H9 (cell line): ENCODE results near the gene PLPP7. TPM values are rescaled to one million over a fixed set of nuclear protein-coding genes. Genes with fewer than 3 reads are reported as not detected.
A peak's percentile ranks its signal among the peaks of the same experiment; 100 is the strongest.

Experiments used
- DNase-seq: peaks from one replicate; pipeline ENCODE4 v3.0.0-alpha.2; 2017
- H2AFZ ChIP-seq: one replicate; pipeline ENCODE4 v1.6.1; 2013; ENCODE audit warnings: mild to moderate bottlenecking, low read length, control low read depth, moderate library complexity
- H2AK5ac ChIP-seq: 2 replicates; pipeline ENCODE4 v1.6.1; 2013; ENCODE audit warnings: low read length, control low read depth, mixed read lengths; ENCODE audit not compliant: insufficient read length
- H2BK120ac ChIP-seq: one replicate; pipeline ENCODE4 v1.6.1; 2013; ENCODE audit warnings: low read depth, mild to moderate bottlenecking, low read length, control low read depth, inconsistent platforms; ENCODE audit not compliant: poor library complexity, severe bottlenecking
- H2BK12ac ChIP-seq: 2 replicates; pipeline ENCODE4 v1.6.1; 2013; ENCODE audit warnings: low read length, control low read depth, mixed read lengths, low read depth; ENCODE audit not compliant: insufficient read length
- H2BK15ac ChIP-seq: 2 replicates; pipeline ENCODE4 v1.6.1; 2013; ENCODE audit warnings: low read depth, low read length, control low read depth
- H2BK20ac ChIP-seq: one replicate; pipeline ENCODE4 v1.6.1; 2013; ENCODE audit warnings: low read depth, mild to moderate bottlenecking, low read length, control low read depth, inconsistent platforms; ENCODE audit not compliant: poor library complexity, severe bottlenecking
- H2BK5ac ChIP-seq: 2 replicates; pipeline ENCODE4 v1.6.1; 2013; ENCODE audit warnings: low read length, control low read depth, mixed read lengths; ENCODE audit not compliant: insufficient read length
- H3K14ac ChIP-seq: 2 replicates; pipeline ENCODE4 v1.6.1; 2013; ENCODE audit warnings: low read length, control low read depth; ENCODE audit not compliant: insufficient read depth
- H3K18ac ChIP-seq: 2 replicates; pipeline ENCODE4 v1.6.1; 2013; ENCODE audit warnings: low read depth, mild to moderate bottlenecking, mixed read lengths, low read length, control low read depth; ENCODE audit not compliant: insufficient read length
- H3K23ac ChIP-seq: 2 replicates; pipeline ENCODE4 v1.6.1; 2013; ENCODE audit warnings: low read length, control low read depth, mixed read lengths, low read depth; ENCODE audit not compliant: insufficient read length
- H3K23me2 ChIP-seq: 2 replicates; pipeline ENCODE4 v1.6.1; 2013; ENCODE audit warnings: low read depth, mild to moderate bottlenecking, mixed read lengths, low read length, control low read depth; ENCODE audit not compliant: insufficient read length, poor library complexity, severe bottlenecking
- H3K27ac ChIP-seq: 2 replicates; pipeline ENCODE4 v1.5.1; 2013; ENCODE audit warnings: low read length, control low read depth, mixed read lengths, low read depth; ENCODE audit not compliant: insufficient read length
- H3K27me3 ChIP-seq: 2 replicates; pipeline ENCODE4 v1.6.1; 2013; ENCODE audit warnings: low read length, control low read depth, inconsistent platforms; ENCODE audit not compliant: insufficient read depth
- H3K4ac ChIP-seq: 2 replicates; pipeline ENCODE4 v1.6.1; 2013; ENCODE audit warnings: low read depth, mild to moderate bottlenecking, control low read depth, inconsistent platforms, low read length, moderate library complexity
- H3K4me1 ChIP-seq: 2 replicates; pipeline ENCODE4 v1.6.1; 2013; ENCODE audit warnings: low read length, control low read depth, inconsistent platforms; ENCODE audit not compliant: insufficient read depth
- H3K4me2 ChIP-seq: 2 replicates; pipeline ENCODE4 v1.6.1; 2013; ENCODE audit warnings: low read length, control low read depth, mixed read lengths; ENCODE audit not compliant: insufficient read length, insufficient read depth
- H3K56ac ChIP-seq: 2 replicates; pipeline ENCODE4 v1.6.1; 2013; ENCODE audit warnings: low read depth, mild to moderate bottlenecking, mixed read lengths, low read length, control low read depth; ENCODE audit not compliant: insufficient read length
- H3K79me1 ChIP-seq: 2 replicates; pipeline ENCODE4 v1.6.1; 2013; ENCODE audit warnings: low read depth, mild to moderate bottlenecking, moderate library complexity, low read length, control low read depth, inconsistent platforms; ENCODE audit not compliant: insufficient read depth, poor library complexity, severe bottlenecking
- H3K79me2 ChIP-seq: 2 replicates; pipeline ENCODE4 v1.6.1; 2013; ENCODE audit warnings: low read length, control low read depth, inconsistent platforms; ENCODE audit not compliant: insufficient read depth
- H3K9ac ChIP-seq: 2 replicates; pipeline ENCODE4 v1.6.1; 2013; ENCODE audit warnings: low read length, control low read depth, mixed read lengths; ENCODE audit not compliant: insufficient read length; ENCODE audit errors: extremely low read depth
- H3K9me3 ChIP-seq: one replicate; pipeline ENCODE4 v1.6.1; 2013; ENCODE audit warnings: low read depth, low read length, inconsistent platforms; ENCODE audit not compliant: control insufficient read depth
- H3T11ph ChIP-seq: one replicate; pipeline ENCODE4 v1.6.1; 2013; ENCODE audit warnings: mild to moderate bottlenecking, low read length, control low read depth, inconsistent platforms
- H4K20me1 ChIP-seq: one replicate; pipeline ENCODE4 v1.6.1; 2013; ENCODE audit not compliant: control insufficient read depth, insufficient read length, insufficient read depth
- H4K5ac ChIP-seq: 2 replicates; pipeline ENCODE4 v1.6.1; 2013; ENCODE audit warnings: low read depth, mild to moderate bottlenecking, mixed read lengths, low read length, control low read depth; ENCODE audit not compliant: insufficient read length
- H4K8ac ChIP-seq: replicated peaks from 2 replicates; pipeline ENCODE4 v1.6.1; 2013; ENCODE audit warnings: low read length, control low read depth, mixed read lengths, low read depth; ENCODE audit not compliant: insufficient read length
- H4K91ac ChIP-seq: 2 replicates; pipeline ENCODE4 v1.6.1; 2013; ENCODE audit warnings: low read depth, mild to moderate bottlenecking, moderate library complexity, mixed read lengths, low read length, control low read depth; ENCODE audit not compliant: insufficient read length
- H3K27ac Mint-ChIP-seq, 3 experiments: 2 replicates in 2 of 3; 3 replicates in 1 of 3; pipeline ENCODE4 v1.8.0; 2020 to 2021; ENCODE audit warnings: mixed read lengths in 3 of 3, mild to moderate bottlenecking in 1 of 3, moderate library complexity in 1 of 3
- H3K27me3 Mint-ChIP-seq: 2 replicates; pipeline ENCODE4 v1.8.0; 2021; ENCODE audit warnings: low read depth, mild to moderate bottlenecking, moderate library complexity, mixed read lengths
- H3K36me3 Mint-ChIP-seq, 3 experiments: 2 replicates in 2 of 3; 3 replicates in 1 of 3; pipeline ENCODE4 v1.8.0; 2020 to 2021; ENCODE audit warnings: low read depth in 3 of 3, mixed read lengths in 3 of 3; ENCODE audit not compliant: insufficient read depth in 1 of 3
- H3K4me1 Mint-ChIP-seq, 2 experiments: 2 replicates each; pipeline ENCODE4 v1.8.0; 2020; ENCODE audit warnings: mixed read lengths in 2 of 2
- H3K4me3 Mint-ChIP-seq, 2 experiments: 2 replicates in 1 of 2; 3 replicates in 1 of 2; pipeline ENCODE4 v1.8.0; 2020 to 2021; ENCODE audit warnings: mild to moderate bottlenecking in 2 of 2, mixed read lengths in 2 of 2, moderate library complexity in 1 of 2
- H3K9me3 Mint-ChIP-seq, 2 experiments: 2 replicates in 1 of 2; 3 replicates in 1 of 2; pipeline ENCODE4 v1.8.0; 2020; ENCODE audit warnings: mild to moderate bottlenecking in 2 of 2, mixed read lengths in 2 of 2, moderate library complexity in 1 of 2
- WGBS: extraction: QIAGEN DNeasy Blood & Tissue Kit; methylation state at CpG from one replicate; pipeline ENCODE4 v1.1.7; 2013; ENCODE audit warnings: missing lambda C conversion rate, low lambda C conversion rate, mixed read lengths; ENCODE audit not compliant: insufficient read length; ENCODE audit errors: extremely low coverage; 5-methylcytosine and 5-hydroxymethylcytosine counted together
- total RNA-seq: library from RNA; stranded (reverse); gene quantifications from 2 replicates; pipeline ENCODE4 v1.2.1, GENCODE V29; 2021
- TF ChIP-seq, protein P1 (sequence below): fragments of 200-600 bp; sonication (generic); conservative IDR thresholded peaks from 3 replicates; pipeline ENCODE4 v1.8.0; 2021; ENCODE audit warnings: antibody characterized with exemption, mild to moderate bottlenecking

The PLPP7 gene
- total RNA-seq, 1 experiment from 2014 or later = 1.9 TPM

DNA sequence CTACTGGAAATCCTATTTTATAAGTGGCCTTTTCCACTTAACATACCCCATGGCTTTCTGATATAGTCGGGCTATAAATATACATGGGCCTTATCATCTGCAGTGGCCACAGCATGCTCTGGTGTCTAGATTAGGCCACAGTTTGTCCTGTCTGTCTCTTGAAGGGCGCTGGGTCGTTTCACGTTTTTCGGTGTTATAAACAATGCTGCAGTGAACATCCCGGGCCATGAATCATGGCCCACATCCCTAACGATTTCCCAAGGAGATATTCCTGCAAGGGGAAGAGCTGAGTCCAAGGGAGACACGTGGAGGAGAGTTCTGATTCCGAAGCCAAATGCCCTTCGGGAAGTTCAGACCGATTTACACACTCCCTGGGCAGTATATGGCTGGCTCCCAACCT lies 8.4 kb downstream of the PLPP7 start:
- H4K5ac ChIP-seq = no peak overlapping the region
- peaks cover 0 to 9% of the 10 kb centered on the region in 2 experiments; a peak in 2 of 4 replicates for H3K4me1 Mint-ChIP-seq
- H4K20me1 ChIP-seq = no peaks in the 10 kb centered on the region
- H3K9ac ChIP-seq = no peak overlapping the region
- no peak overlapping the region for H2BK20ac ChIP-seq
- no peak overlapping the region for H2AK5ac ChIP-seq
- H3K56ac ChIP-seq = no peak overlapping the region
- no peaks in the 10 kb centered on the region for H3K23me2 ChIP-seq
- H3K79me1 ChIP-seq = no peaks in the 10 kb centered on the region
- H3K79me2 ChIP-seq = no peaks in the 10 kb centered on the region
- no peak overlapping the region for H3K18ac ChIP-seq
- H4K8ac ChIP-seq = no peak overlapping the region
- no peaks in the 10 kb centered on the region for H3K9me3 ChIP-seq
- H3K14ac ChIP-seq = no peak overlapping the region
- H4K91ac ChIP-seq = no peak overlapping the region
- H2BK120ac ChIP-seq = no peak overlapping the region
- H3K4ac ChIP-seq = no peak overlapping the region
- H3K9me3 Mint-ChIP-seq = no peaks in the 10 kb centered on the region
- WGBS = no CpG with 5 or more reads among the region's 11 CpGs
- no peak overlapping the region for H3K27ac ChIP-seq
- H2BK5ac ChIP-seq = no peak overlapping the region
- no peak overlapping the region for H2BK12ac ChIP-seq
- H3K27ac Mint-ChIP-seq = peak overlapping the region in 1 of 3 experiments; percentile 86; a peak in 1 of 7 replicates
- H3K4me2 ChIP-seq = no peak overlapping the region
- H3T11ph ChIP-seq = no peak overlapping the region
- no peak overlapping the region for H2BK15ac ChIP-seq
- H3K36me3 Mint-ChIP-seq = no peaks in the 10 kb centered on the region
- no peaks in the 10 kb centered on the region for H3K4me1 ChIP-seq
- DNase-seq = no peak
- H3K23ac ChIP-seq = no peak overlapping the region
- no peaks in the 10 kb centered on the region for H3K27me3 ChIP-seq
- no peaks in the 10 kb centered on the region for H3K27me3 Mint-ChIP-seq
- TF ChIP-seq, protein P1, sequence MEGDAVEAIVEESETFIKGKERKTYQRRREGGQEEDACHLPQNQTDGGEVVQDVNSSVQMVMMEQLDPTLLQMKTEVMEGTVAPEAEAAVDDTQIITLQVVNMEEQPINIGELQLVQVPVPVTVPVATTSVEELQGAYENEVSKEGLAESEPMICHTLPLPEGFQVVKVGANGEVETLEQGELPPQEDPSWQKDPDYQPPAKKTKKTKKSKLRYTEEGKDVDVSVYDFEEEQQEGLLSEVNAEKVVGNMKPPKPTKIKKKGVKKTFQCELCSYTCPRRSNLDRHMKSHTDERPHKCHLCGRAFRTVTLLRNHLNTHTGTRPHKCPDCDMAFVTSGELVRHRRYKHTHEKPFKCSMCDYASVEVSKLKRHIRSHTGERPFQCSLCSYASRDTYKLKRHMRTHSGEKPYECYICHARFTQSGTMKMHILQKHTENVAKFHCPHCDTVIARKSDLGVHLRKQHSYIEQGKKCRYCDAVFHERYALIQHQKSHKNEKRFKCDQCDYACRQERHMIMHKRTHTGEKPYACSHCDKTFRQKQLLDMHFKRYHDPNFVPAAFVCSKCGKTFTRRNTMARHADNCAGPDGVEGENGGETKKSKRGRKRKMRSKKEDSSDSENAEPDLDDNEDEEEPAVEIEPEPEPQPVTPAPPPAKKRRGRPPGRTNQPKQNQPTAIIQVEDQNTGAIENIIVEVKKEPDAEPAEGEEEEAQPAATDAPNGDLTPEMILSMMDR = no peak
- no peak overlapping the region; a peak in 1 of 5 replicates for H3K4me3 Mint-ChIP-seq
- H2AFZ ChIP-seq = no peak overlapping the region
